GM23248 (cell line): ENCODE results near the gene TAF8. TPM values are rescaled to one million over a fixed set of nuclear protein-coding genes. Genes with fewer than 3 reads are reported as not detected.

Source experiments
- DNase-seq: peaks from one replicate; pipeline ENCODE4 v3.0.0-alpha.2; 2015
- H2AFZ ChIP-seq: fragments of 200-600 bp; sonication (generic); 2 replicates; pipeline ENCODE4 v1.6.1; 2016; ENCODE audit warnings: antibody characterized with exemption
- H3F3A ChIP-seq: fragments of 200-600 bp; sonication (generic); 2 replicates; pipeline ENCODE4 v1.6.1; 2016; ENCODE audit warnings: mild to moderate bottlenecking, antibody characterized with exemption, mixed run types; ENCODE audit not compliant: insufficient read depth
- H3K27ac ChIP-seq: fragments of 200-600 bp; sonication (generic); 2 replicates; pipeline ENCODE4 v1.5.1; 2016; ENCODE audit warnings: mild to moderate bottlenecking
- H3K27me3 ChIP-seq: fragments of 200-600 bp; sonication (generic); replicated peaks from 2 replicates; pipeline ENCODE4 v1.6.1; 2016; ENCODE audit warnings: mild to moderate bottlenecking; ENCODE audit not compliant: insufficient read depth
- H3K36me3 ChIP-seq: fragments of 200-600 bp; sonication (generic); 2 replicates; pipeline ENCODE4 v1.6.1; 2016; ENCODE audit warnings: low read depth, mild to moderate bottlenecking
- H3K4me1 ChIP-seq: fragments of 200-600 bp; sonication (generic); 2 replicates; pipeline ENCODE4 v1.6.1; 2016; ENCODE audit warnings: mild to moderate bottlenecking; ENCODE audit not compliant: insufficient read depth
- H3K4me2 ChIP-seq: fragments of 200-600 bp; sonication (generic); one replicate; pipeline ENCODE4 v1.6.1; 2016; ENCODE audit warnings: mild to moderate bottlenecking; ENCODE audit not compliant: unreplicated experiment
- H3K4me3 ChIP-seq: fragments of 200-600 bp; sonication (generic); 2 replicates; pipeline ENCODE4 v1.5.1; 2016; ENCODE audit warnings: mild to moderate bottlenecking
- H3K79me2 ChIP-seq: fragments of 200-600 bp; sonication (generic); 2 replicates; pipeline ENCODE4 v1.6.1; 2016; ENCODE audit warnings: mild to moderate bottlenecking; ENCODE audit not compliant: insufficient read depth
- H3K9ac ChIP-seq: fragments of 200-600 bp; sonication (generic); 2 replicates; pipeline ENCODE4 v1.6.1; 2016; ENCODE audit warnings: mild to moderate bottlenecking
- H3K9me2 ChIP-seq: fragments of 200-600 bp; sonication (generic); 2 replicates; pipeline ENCODE4 v1.6.1; 2016; ENCODE audit warnings: mixed run types, mild to moderate bottlenecking, moderate library complexity; ENCODE audit not compliant: insufficient read depth
- H3K9me3 ChIP-seq: fragments of 200-600 bp; sonication (generic); one replicate; pipeline ENCODE4 v1.6.1; 2017; ENCODE audit warnings: low read depth
- H4K20me1 ChIP-seq: fragments of 200-600 bp; sonication (generic); 2 replicates; pipeline ENCODE4 v1.6.0; 2016; ENCODE audit not compliant: insufficient read depth
- EZH2 ChIP-seq: fragments of 200-600 bp; sonication (generic); IDR thresholded peaks from 2 replicates; pipeline ENCODE4 v1.6.1; 2018; ENCODE audit warnings: antibody characterized with exemption, mild to moderate bottlenecking; ENCODE audit not compliant: insufficient read depth, poor library complexity, severe bottlenecking
- EZH2phosphoT487 ChIP-seq: fragments of 200-600 bp; sonication (generic); IDR thresholded peaks from 2 replicates; pipeline ENCODE4 v1.6.1; 2018; ENCODE audit warnings: antibody characterized with exemption, moderate library complexity, mild to moderate bottlenecking, low read depth; ENCODE audit not compliant: insufficient read depth
- WGBS, 2 experiments: methylation state at CpG; one replicate each; pipeline ENCODE4 v1.1.6; 2015 to 2017; ENCODE audit warnings: low lambda C conversion rate in 2 of 2, low coverage in 1 of 2; ENCODE audit errors: missing lambda C conversion rate in 2 of 2; 5-methylcytosine and 5-hydroxymethylcytosine counted together
- in situ Hi-C: fragments of 300-500 bp; cut with MboI; formaldehyde crosslinking; loops from 2 replicates; pipeline ENCODE4 v1.15.0; 2020
- polyA plus RNA-seq: library from polyadenylated mRNA; unstranded; fragments of >200 nt; fragmentation: Nextera tagmentation; extraction: Ambion mirVana; gene quantifications from 2 replicates; pipeline ENCODE4 v1.2.1, GENCODE V29; 2016
- total RNA-seq: library from RNA; depleted of rRNA; stranded (reverse); fragments of >200 nt; shearing (Covaris generic); gene quantifications from 2 replicates; pipeline ENCODE4 v1.2.3, GENCODE V29; 2014

The TAF8 gene
- total and polyA plus RNA-seq, 2 experiments from 2014 or later = 7.4 to 8.6 TPM

DNA sequence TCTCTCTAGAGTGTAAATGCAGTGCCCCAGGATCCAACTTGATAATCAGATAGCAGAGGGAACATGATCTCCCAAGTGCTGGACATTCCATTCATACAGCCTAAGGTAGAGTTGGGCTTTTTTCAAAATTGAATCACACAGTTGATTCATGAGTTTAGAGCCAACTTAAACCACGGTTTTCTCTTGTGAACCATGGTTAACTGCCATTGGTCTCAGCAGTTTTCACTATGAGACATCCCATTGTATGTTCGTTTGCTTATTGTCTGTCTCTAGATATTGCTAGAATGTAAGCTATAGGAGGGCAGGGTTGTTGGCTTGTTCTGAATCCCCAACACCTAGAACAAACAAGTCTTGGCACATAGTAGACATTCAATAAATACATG lies 37.2 kb upstream of the TAF8 start:
- Histone ChIP-seq H4K20me1 (no peaks in the 10 kb centered on the region), H3K9me2 (no peaks in the 10 kb centered on the region), H3K4me1 (peaks cover 15% of the 10 kb centered on the region), H3K36me3 (no peaks in the 10 kb centered on the region), H3F3A (peaks cover 7% of the 10 kb centered on the region), H3K9me3 (no peaks in the 10 kb centered on the region), H3K79me2 (no peaks in the 10 kb centered on the region), H3K4me2 (no peak overlapping the region), H3K9ac (no peak overlapping the region), H3K4me3 (no peak overlapping the region), H3K27ac (no peak overlapping the region), H3K27me3 (no peaks in the 10 kb centered on the region), H2AFZ (no peak overlapping the region)
- TF ChIP-seq EZH2 (no peak), EZH2phosphoT487 (no peak)
- WGBS, 2 experiments = 52 to 54% methylated on average over 2 of the region's 2 CpGs
- peak; percentile 53 for DNase-seq
- in situ Hi-C loops = no loop called here

DNA sequence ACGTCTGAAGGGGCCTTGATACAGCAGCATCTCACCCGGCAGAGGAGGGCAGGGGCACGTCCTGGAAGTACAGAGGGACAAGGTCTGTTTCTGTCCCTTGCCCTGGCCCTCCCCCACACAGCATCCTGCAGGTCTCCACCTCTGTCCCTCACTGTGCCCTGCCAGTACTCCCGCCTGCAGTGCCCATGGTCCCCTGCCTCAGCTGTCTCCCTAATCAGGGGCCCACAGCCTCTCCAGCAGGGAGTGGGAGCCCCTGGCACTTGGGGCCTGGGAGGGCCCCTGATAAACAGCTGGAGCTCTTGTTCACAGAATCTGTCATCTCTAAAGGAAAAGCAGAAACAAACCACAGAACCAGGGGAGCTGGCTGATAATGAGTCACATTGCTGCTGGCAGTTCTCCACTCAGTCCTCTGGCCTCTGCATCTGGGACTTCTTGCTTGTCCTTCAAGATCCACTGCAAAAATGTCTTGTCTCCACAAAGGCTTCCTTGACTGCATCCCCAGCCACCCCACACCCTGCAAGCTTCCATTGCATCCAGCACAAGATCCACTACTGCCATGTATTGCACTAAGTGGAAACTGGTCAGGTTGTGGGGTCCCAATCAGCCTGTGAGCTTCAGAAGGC lies 33.2 kb upstream of the TAF8 start:
- Histone ChIP-seq H3K36me3 (no peaks in the 10 kb centered on the region), H3K4me2 (peak overlapping the region; percentile 49), H3K9me2 (no peaks in the 10 kb centered on the region), H3K4me1 (peaks cover 15% of the 10 kb centered on the region), H3K9me3 (no peaks in the 10 kb centered on the region), H3F3A (peaks cover 7% of the 10 kb centered on the region), H2AFZ (no peak overlapping the region), H3K27me3 (no peaks in the 10 kb centered on the region), H4K20me1 (no peaks in the 10 kb centered on the region), H3K4me3 (no peak overlapping the region), H3K27ac (no peak overlapping the region), H3K79me2 (no peaks in the 10 kb centered on the region), H3K9ac (no peak overlapping the region)
- in situ Hi-C loops = no loop called here
- peak; percentile 82 for DNase-seq
- no peak for TF ChIP-seq EZH2
- TF ChIP-seq EZH2phosphoT487 = no peak
- WGBS, 2 experiments = 36 to 38% methylated on average over 4 of the region's 4 CpGs

DNA sequence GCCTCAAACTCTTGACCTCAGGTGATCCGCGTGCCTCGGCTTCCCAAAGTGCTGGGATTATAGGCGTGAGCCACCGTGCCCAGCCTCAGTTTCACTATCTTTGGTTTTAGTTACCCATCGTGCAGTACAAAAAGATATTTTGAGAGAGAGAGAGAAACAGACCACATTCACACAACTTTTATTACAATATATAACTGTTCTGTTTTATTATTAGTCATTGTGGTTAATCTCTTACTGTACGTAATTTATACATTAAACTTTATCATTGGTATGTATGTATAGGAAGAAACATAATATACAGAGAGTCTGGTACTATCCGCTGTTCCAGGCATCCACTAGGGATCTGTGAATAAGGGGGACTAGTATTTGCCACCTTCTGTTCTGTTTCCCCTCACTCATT lies 29.4 kb upstream of the TAF8 start:
- Histone ChIP-seq H3K4me2 (no peak overlapping the region), H3K36me3 (no peaks in the 10 kb centered on the region), H3K4me3 (no peak overlapping the region), H3K27ac (no peak overlapping the region), H2AFZ (no peak overlapping the region), H4K20me1 (no peaks in the 10 kb centered on the region), H3K4me1 (peaks cover 5% of the 10 kb centered on the region), H3K9me2 (no peaks in the 10 kb centered on the region), H3K9ac (no peak overlapping the region), H3F3A (peaks cover 7% of the 10 kb centered on the region), H3K27me3 (no peaks in the 10 kb centered on the region), H3K9me3 (no peaks in the 10 kb centered on the region), H3K79me2 (no peaks in the 10 kb centered on the region)
- WGBS, 2 experiments = 96 to 97% methylated on average over 8 of the region's 8 CpGs
- DNase-seq = no peak
- TF ChIP-seq EZH2 (no peak), EZH2phosphoT487 (no peak)
- in situ Hi-C loops = no loop called here

DNA sequence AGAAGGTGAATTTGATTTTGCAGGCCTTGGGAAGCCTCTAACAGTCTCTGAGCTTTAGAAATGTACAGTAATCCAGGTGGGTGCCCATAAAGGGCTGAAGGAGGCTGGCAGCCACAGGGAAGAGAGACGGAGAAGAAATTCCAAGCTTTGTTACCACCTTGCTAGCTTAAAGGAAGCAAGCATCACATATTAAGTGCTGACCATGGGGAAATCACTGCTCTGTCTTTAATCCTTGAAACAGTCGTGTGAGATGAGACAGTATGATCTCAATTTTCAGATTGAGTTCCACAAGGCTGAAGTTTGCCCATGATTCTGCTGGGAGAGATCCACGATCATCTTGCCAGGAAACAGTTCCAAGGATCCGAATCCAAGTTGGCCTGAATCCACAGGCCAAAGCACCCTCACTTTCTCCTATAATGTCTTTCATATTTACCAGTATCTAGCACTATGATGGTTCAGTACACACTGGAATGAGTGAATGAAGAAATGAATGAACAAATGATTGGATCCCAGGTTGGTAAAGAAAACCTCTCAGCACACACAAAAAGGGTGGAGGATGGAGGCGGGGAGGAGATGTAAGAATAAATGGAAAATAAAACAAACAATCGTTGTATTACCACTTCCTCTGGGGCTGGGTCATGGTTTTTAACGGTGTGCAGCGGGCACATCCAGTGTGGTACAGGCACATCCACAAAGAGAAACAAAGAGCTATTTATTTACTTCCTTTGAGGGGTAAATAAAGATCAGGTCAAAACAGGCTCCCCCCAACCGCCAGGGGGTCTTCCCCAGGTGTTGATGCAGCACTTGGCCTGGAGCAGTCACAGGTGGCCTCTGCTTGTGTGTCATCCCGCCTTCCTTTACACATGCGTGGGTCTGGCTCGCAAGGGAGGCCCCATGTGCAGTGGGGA lies 28.2 kb upstream of the TAF8 start:
- TF ChIP-seq EZH2phosphoT487 = no peak
- no peak for TF ChIP-seq EZH2
- no peak overlapping the region for H3K27ac ChIP-seq
- no peaks in the 10 kb centered on the region for H3K79me2 ChIP-seq
- peaks cover 5% of the 10 kb centered on the region for H3K4me1 ChIP-seq
- peaks cover 5% of the 10 kb centered on the region for H3F3A ChIP-seq
- WGBS, 2 experiments = 64 to 67% methylated on average over 12 of the region's 12 CpGs
- no peak overlapping the region for H3K4me3 ChIP-seq
- H3K9me3 ChIP-seq = no peaks in the 10 kb centered on the region
- DNase-seq = no peak
- no peaks in the 10 kb centered on the region for H3K27me3 ChIP-seq
- H3K9ac ChIP-seq = no peak overlapping the region
- H3K36me3 ChIP-seq = no peaks in the 10 kb centered on the region
- H4K20me1 ChIP-seq = no peaks in the 10 kb centered on the region
- in situ Hi-C loops = no loop called here
- H2AFZ ChIP-seq = no peak overlapping the region
- no peak overlapping the region for H3K4me2 ChIP-seq
- H3K9me2 ChIP-seq = no peaks in the 10 kb centered on the region
